ENCODE data around the gene LDLRAD4. TPM values are rescaled to one million over a fixed set of nuclear protein-coding genes. Genes with fewer than 3 reads are reported as not detected.

The LDLRAD4 gene
- total RNA-seq, 1 experiment from 2014 or later: not detected

DNA sequence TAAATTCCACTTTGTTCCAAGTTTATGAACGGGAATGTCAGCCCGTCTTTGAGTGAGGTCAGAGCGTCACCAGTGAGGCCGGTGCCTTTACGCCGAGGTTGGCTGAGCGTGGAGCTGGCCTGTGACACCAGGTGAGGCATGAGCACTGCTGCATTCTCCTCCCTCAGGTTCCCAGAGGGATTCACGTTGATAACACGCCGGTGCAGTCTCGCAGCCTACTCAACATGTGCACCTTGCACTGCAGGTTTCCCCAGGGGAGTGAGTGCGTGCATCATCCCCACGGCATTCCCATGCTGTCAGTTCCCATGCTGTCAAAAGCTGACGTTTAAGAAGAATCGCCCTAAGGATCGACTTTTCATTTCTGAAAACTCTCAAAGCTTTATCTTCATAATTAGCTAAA lies 213.3 kb downstream of the LDLRAD4 start:
- peaks cover 65% of the 10 kb centered on the region for H3K27me3 ChIP-seq (ENCODE audit: low read length)
- H3K4me3 ChIP-seq (ENCODE audit: low read length): no peak overlapping the region
- no peaks in the 10 kb centered on the region for H3K9me3 ChIP-seq (ENCODE audit: low read length)
- H3K36me3 ChIP-seq (ENCODE audit: low read depth, low read length): no peaks in the 10 kb centered on the region
- POLR2A ChIA-PET (ENCODE audit: unreplicated experiment): no interaction called here
- H3K27ac ChIP-seq (ENCODE audit: low read length): no peak overlapping the region
- no peak overlapping the region for H3K9ac ChIP-seq (ENCODE audit: low read length)
- TF ChIP-seq EZH2phosphoT487 (IDR thresholded peaks at IDR 0.05; ENCODE audit: borderline replicate concordance, low read length) (no peak), EZH2 (IDR thresholded peaks at IDR 0.05; ENCODE audit: low read length, unreplicated experiment) (no peak)
- TF ChIP-seq, protein P1, sequence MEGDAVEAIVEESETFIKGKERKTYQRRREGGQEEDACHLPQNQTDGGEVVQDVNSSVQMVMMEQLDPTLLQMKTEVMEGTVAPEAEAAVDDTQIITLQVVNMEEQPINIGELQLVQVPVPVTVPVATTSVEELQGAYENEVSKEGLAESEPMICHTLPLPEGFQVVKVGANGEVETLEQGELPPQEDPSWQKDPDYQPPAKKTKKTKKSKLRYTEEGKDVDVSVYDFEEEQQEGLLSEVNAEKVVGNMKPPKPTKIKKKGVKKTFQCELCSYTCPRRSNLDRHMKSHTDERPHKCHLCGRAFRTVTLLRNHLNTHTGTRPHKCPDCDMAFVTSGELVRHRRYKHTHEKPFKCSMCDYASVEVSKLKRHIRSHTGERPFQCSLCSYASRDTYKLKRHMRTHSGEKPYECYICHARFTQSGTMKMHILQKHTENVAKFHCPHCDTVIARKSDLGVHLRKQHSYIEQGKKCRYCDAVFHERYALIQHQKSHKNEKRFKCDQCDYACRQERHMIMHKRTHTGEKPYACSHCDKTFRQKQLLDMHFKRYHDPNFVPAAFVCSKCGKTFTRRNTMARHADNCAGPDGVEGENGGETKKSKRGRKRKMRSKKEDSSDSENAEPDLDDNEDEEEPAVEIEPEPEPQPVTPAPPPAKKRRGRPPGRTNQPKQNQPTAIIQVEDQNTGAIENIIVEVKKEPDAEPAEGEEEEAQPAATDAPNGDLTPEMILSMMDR (conservative IDR thresholded peaks at IDR 0.05; ENCODE audit: low read depth, low read length): no peak
- no TSS peak for BruUV-seq (replicated peaks)
- CTCF ChIA-PET: no interaction called here
- ATAC-seq (no peak), DNase-seq (no peak)
- no peaks in the 10 kb centered on the region for H3K79me2 ChIP-seq (ENCODE audit: low read length)
- H3K9me2 ChIP-seq (replicated peaks; ENCODE audit: low read length): no peaks in the 10 kb centered on the region
- H3K4me2 ChIP-seq (ENCODE audit: low read length): no peak overlapping the region
- H3K4me1 ChIP-seq (ENCODE audit: insufficient read depth, low read length): peaks cover 11% of the 10 kb centered on the region; the same call in 1 of the 2 replicates
- no peaks in the 10 kb centered on the region for H4K20me1 ChIP-seq (ENCODE audit: low read length)
- intact Hi-C loops (cut with micrococcal nuclease): no loop called here
- no peak overlapping the region for H2AFZ ChIP-seq (ENCODE audit: low read length)
- no peaks in the 10 kb centered on the region for H3F3A ChIP-seq (ENCODE audit: low read length, unreplicated experiment)

DNA sequence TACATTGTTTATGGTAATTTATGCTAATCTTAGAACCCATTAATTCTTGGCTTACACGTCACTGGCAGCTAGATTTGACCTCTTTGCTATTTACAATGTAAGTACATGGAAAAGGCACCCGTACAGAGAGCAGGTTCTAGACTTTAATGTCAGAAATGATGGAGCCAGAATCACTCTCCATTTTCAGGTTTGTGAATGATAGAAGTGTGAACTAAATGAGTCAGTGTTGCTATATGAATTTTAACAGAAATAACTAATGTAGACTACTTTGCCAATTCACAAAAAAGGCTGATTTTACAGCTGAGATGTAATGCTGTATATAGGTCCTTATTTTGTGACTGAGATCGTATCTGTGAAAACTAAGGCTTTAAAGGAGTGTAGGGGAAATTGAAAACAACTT lies 214.6 kb downstream of the LDLRAD4 start:
- TF ChIP-seq EZH2phosphoT487 (IDR thresholded peaks at IDR 0.05; ENCODE audit: borderline replicate concordance, low read length): no peak
- TF ChIP-seq EZH2 (IDR thresholded peaks at IDR 0.05; ENCODE audit: low read length, unreplicated experiment): no peak
- TF ChIP-seq, protein P1 (conservative IDR thresholded peaks at IDR 0.05; ENCODE audit: low read depth, low read length): no peak
- Histone ChIP-seq H3K79me2 (ENCODE audit: low read length) (no peaks in the 10 kb centered on the region), H3K27ac (ENCODE audit: low read length) (no peak overlapping the region), H3F3A (ENCODE audit: low read length, unreplicated experiment) (no peaks in the 10 kb centered on the region), H3K9me3 (ENCODE audit: low read length) (no peaks in the 10 kb centered on the region), H3K4me1 (ENCODE audit: insufficient read depth, low read length) (peaks cover 11% of the 10 kb centered on the region; the same call in 1 of the 2 replicates), H3K9ac (ENCODE audit: low read length) (no peak overlapping the region), H3K4me2 (ENCODE audit: low read length) (no peak overlapping the region), H3K27me3 (ENCODE audit: low read length) (peaks cover 62% of the 10 kb centered on the region), H3K4me3 (ENCODE audit: low read length) (no peak overlapping the region), H2AFZ (ENCODE audit: low read length) (no peak overlapping the region), H3K36me3 (ENCODE audit: low read depth, low read length) (no peaks in the 10 kb centered on the region), H3K9me2 (replicated peaks; ENCODE audit: low read length) (no peaks in the 10 kb centered on the region), H4K20me1 (ENCODE audit: low read length) (no peaks in the 10 kb centered on the region)
- ChIA-PET POLR2A (ENCODE audit: unreplicated experiment) (no interaction called here), CTCF (no interaction called here)
- BruUV-seq (replicated peaks): no TSS peak
- DNase-seq: no peak
- no peak for ATAC-seq
- intact Hi-C loops (cut with micrococcal nuclease): no loop called here

DNA sequence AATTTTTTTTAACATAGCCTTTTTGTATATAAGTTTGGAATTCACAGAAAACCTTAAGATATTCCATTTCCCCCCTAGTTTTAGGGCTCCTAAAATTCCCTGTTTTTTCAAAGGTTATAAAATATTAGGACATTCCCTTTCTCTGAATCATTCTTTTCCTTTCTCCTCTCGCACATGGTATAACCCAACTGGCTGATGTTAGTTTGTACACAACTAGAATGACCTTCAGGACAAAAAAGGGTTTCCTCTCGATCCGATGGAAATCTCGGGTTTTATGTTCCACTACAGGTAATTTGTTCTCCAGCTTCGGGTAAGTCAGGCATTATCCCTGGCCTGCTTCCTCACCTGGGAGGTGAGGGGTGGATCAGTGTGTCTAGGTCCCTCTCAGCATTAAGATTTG lies 215.1 kb downstream of the LDLRAD4 start:
- H4K20me1 ChIP-seq (ENCODE audit: low read length): no peaks in the 10 kb centered on the region
- TF ChIP-seq EZH2phosphoT487 (IDR thresholded peaks at IDR 0.05; ENCODE audit: borderline replicate concordance, low read length) (no peak), EZH2 (IDR thresholded peaks at IDR 0.05; ENCODE audit: low read length, unreplicated experiment) (no peak)
- TF ChIP-seq, protein P1 (conservative IDR thresholded peaks at IDR 0.05; ENCODE audit: low read depth, low read length): no peak
- no peak overlapping the region for H3K9ac ChIP-seq (ENCODE audit: low read length)
- no peaks in the 10 kb centered on the region for H3K9me2 ChIP-seq (replicated peaks; ENCODE audit: low read length)
- BruUV-seq (replicated peaks): no TSS peak
- H3K4me1 ChIP-seq (ENCODE audit: insufficient read depth, low read length): peaks cover 11% of the 10 kb centered on the region; the same call in 1 of the 2 replicates
- H3K4me2 ChIP-seq (ENCODE audit: low read length): no peak overlapping the region
- H3K79me2 ChIP-seq (ENCODE audit: low read length): no peaks in the 10 kb centered on the region
- H3K36me3 ChIP-seq (ENCODE audit: low read depth, low read length): no peaks in the 10 kb centered on the region
- H3F3A ChIP-seq (ENCODE audit: low read length, unreplicated experiment): no peaks in the 10 kb centered on the region
- H2AFZ ChIP-seq (ENCODE audit: low read length): no peak overlapping the region
- H3K4me3 ChIP-seq (ENCODE audit: low read length): no peak overlapping the region
- intact Hi-C loops (cut with micrococcal nuclease): no loop called here
- CTCF ChIA-PET: no interaction called here
- POLR2A ChIA-PET (ENCODE audit: unreplicated experiment): no interaction called here
- ATAC-seq: no peak
- no peak for DNase-seq
- H3K27ac ChIP-seq (ENCODE audit: low read length): no peak overlapping the region
- H3K9me3 ChIP-seq (ENCODE audit: low read length): no peaks in the 10 kb centered on the region
- peaks cover 62% of the 10 kb centered on the region for H3K27me3 ChIP-seq (ENCODE audit: low read length)
